HS-27A (cell line): ENCODE measurements around the gene PRF1.
"Not testable (repeated sequence)": the region's sequence is repeated elsewhere in the genome, so short reads cannot be mapped to it uniquely, and the experiment has no call there.

Experiments
- DNase-seq: peaks from one replicate; pipeline ENCODE4 v3.0.0-alpha.2; 2012; ENCODE audit warnings: low read depth, missing footprints

Gene PRF1

GRCh38 chr10:70617798-70618568, 15.4 kb upstream of the PRF1 start:
- no peak for DNase-seq

- DNase-seq: no peak
These were observed 14.2 kb upstream of the PRF1 start for GRCh38 chr10:70616761-70617160.

- no peak for DNase-seq
These were observed 13.4 kb upstream of the PRF1 start for GRCh38 chr10:70615784-70616522.

GRCh38 chr10:70615211-70615610, 12.7 kb upstream of the PRF1 start:
- no peak for DNase-seq

- not testable (repeated sequence) for DNase-seq
These were observed 11.8 kb upstream of the PRF1 start for GRCh38 chr10:70614364-70614763.

- DNase-seq: no peak
These were observed 11.4 kb upstream of the PRF1 start for GRCh38 chr10:70613941-70614340.

GRCh38 chr10:70607936-70608335, 5.4 kb upstream of the PRF1 start:
- DNase-seq: no peak

- DNase-seq: no peak
These were observed 2.6 kb upstream of the PRF1 start for GRCh38 chr10:70605161-70605560.

GRCh38 chr10:70604106-70604505, 1.6 kb upstream of the PRF1 start:
- no peak for DNase-seq

- DNase-seq: no peak
These were observed 884 bp upstream of the PRF1 start for GRCh38 chr10:70603449-70603801.

GRCh38 chr10:70601746-70602145, 795 bp downstream of the PRF1 start:
- DNase-seq: no peak

GRCh38 chr10:70600512-70601395, 1.8 kb downstream of the PRF1 start:
- no peak for DNase-seq

GRCh38 chr10:70599791-70600190, 2.8 kb downstream of the PRF1 start:
- no peak for DNase-seq

- DNase-seq: no peak
These were observed 3.2 kb downstream of the PRF1 start for GRCh38 chr10:70599319-70599718.

GRCh38 chr10:70598857-70599295, 3.7 kb downstream of the PRF1 start:
- DNase-seq: no peak

GRCh38 chr10:70597856-70598815, 4.4 kb downstream of the PRF1 start:
- no peak for DNase-seq

GRCh38 chr10:70596860-70597809, 5.4 kb downstream of the PRF1 start:
- DNase-seq: no peak

- DNase-seq: no peak
These were observed 6.3 kb downstream of the PRF1 start for GRCh38 chr10:70596110-70596798.

- DNase-seq: no peak
These were observed 7.0 kb downstream of the PRF1 start for GRCh38 chr10:70595566-70596016.
